GM21367 (cell line): ENCODE data around the gene MYH14.

Experiments
- ATAC-seq: cut with Tn5 transposase; IDR thresholded peaks from one replicate; pipeline ENCODE4 v1.9.1; 2021; ENCODE audit not compliant: unreplicated experiment

The MYH14 gene

GRCh38 chr19:50358483-50359327, 155.3 kb downstream of the MYH14 start:
- no peak for ATAC-seq

GRCh38 chr19:50359328-50359818, 156.0 kb downstream of the MYH14 start:
- no peak for ATAC-seq
